IMR-90 (cell line): ENCODE measurements around the gene RADIL. TPM values are rescaled to one million over a fixed set of nuclear protein-coding genes. Genes with fewer than 3 reads are reported as not detected.

Source experiments
- ATAC-seq: fragments of 200-7000 bp; cut with Tn5 transposase; 2 replicates; pipeline ENCODE4 v1.9.1; 2020; ENCODE audit warnings: low read depth, mild to moderate bottlenecking, moderate library complexity
- BruUV-seq: library from RNA; stranded (reverse); fragments of 400-500 nt; replicated peaks from 2 replicates; lab custom pipeline; 2021; lab: Mats Ljungman, UMichigan
- CTCF ChIA-PET: fragments of 300-600 bp; formaldehyde crosslinking; extraction: SDS; loops from one replicate; lab custom pipeline; 2021; ENCODE audit warnings: antibody characterized with exemption; lab: Yijun Ruan, JAX
- POLR2A ChIA-PET: fragments of 300-600 bp; sonication (Branson Sonifier 250); formaldehyde crosslinking; loops from one replicate; lab custom pipeline; 2022; ENCODE audit warnings: antibody characterized with exemption; ENCODE audit not compliant: unreplicated experiment; lab: Charles Lee
- DNase-seq: peaks from one replicate; pipeline ENCODE4 v3.0.0; 2013
- H2AFZ ChIP-seq: replicated peaks from 2 replicates; pipeline ENCODE3; 2013; ENCODE audit warnings: low read length, mild to moderate bottlenecking; ENCODE audit not compliant: poor library complexity
- H2AK5ac ChIP-seq: 2 replicates; pipeline ENCODE4 v1.6.1; 2013; ENCODE audit warnings: low read depth, low read length, inconsistent platforms
- H2AK9ac ChIP-seq: replicated peaks from 2 replicates; pipeline ENCODE3; 2013; ENCODE audit warnings: mild to moderate bottlenecking, low read depth, low read length, moderate library complexity; ENCODE audit not compliant: poor library complexity
- H2BK120ac ChIP-seq: 2 replicates; pipeline ENCODE4 v1.6.1; 2013; ENCODE audit warnings: low read depth, low read length, inconsistent platforms
- H2BK15ac ChIP-seq: 3 replicates; pipeline ENCODE4 v1.6.1; 2013; ENCODE audit warnings: low read depth, low read length, inconsistent platforms
- H2BK20ac ChIP-seq: 2 replicates; pipeline ENCODE4 v1.6.1; 2013; ENCODE audit warnings: low read depth, mild to moderate bottlenecking, inconsistent platforms, low read length, moderate library complexity
- H2BK5ac ChIP-seq: 2 replicates; pipeline ENCODE4 v1.6.1; 2013; ENCODE audit warnings: mild to moderate bottlenecking, low read depth, low read length, inconsistent platforms; ENCODE audit not compliant: poor library complexity, severe bottlenecking
- H3K14ac ChIP-seq: replicated peaks from 2 replicates; pipeline ENCODE4 v1.6.1; 2013; ENCODE audit warnings: low read depth, low read length, inconsistent platforms
- H3K18ac ChIP-seq: 2 replicates; pipeline ENCODE4 v1.6.1; 2013; ENCODE audit warnings: low read depth, low read length, control low read depth
- H3K23ac ChIP-seq: 2 replicates; pipeline ENCODE4 v1.6.1; 2013; ENCODE audit warnings: low read depth, low read length, inconsistent platforms
- H3K27ac ChIP-seq: 2 replicates; pipeline ENCODE4 v1.5.1; 2013; ENCODE audit warnings: mild to moderate bottlenecking, control low read depth, low read length; ENCODE audit not compliant: insufficient read depth
- H3K27me3 ChIP-seq: 2 replicates; pipeline ENCODE4 v1.6.1; 2013; ENCODE audit warnings: low read length; ENCODE audit not compliant: control insufficient read depth, insufficient read depth
- H3K36me3 ChIP-seq: 2 replicates; pipeline ENCODE4 v1.6.1; 2013; ENCODE audit warnings: low read length, mixed read lengths; ENCODE audit not compliant: control insufficient read depth, insufficient read depth
- H3K4ac ChIP-seq: 2 replicates; pipeline ENCODE4 v1.6.1; 2013; ENCODE audit warnings: low read depth, low read length, inconsistent platforms
- H3K4me1 ChIP-seq: 2 replicates; pipeline ENCODE4 v1.6.1; 2013; ENCODE audit warnings: low read length, mixed read lengths; ENCODE audit not compliant: control insufficient read depth, insufficient read depth
- H3K4me2 ChIP-seq: 2 replicates; pipeline ENCODE4 v1.6.1; 2013; ENCODE audit warnings: low read depth, mild to moderate bottlenecking, control low read depth, low read length, moderate library complexity
- H3K4me3 ChIP-seq: 2 replicates; pipeline ENCODE4 v1.5.1; 2013; ENCODE audit warnings: low read depth, mild to moderate bottlenecking, control low read depth, low read length, moderate library complexity; ENCODE audit not compliant: insufficient read depth
- H3K56ac ChIP-seq: 2 replicates; pipeline ENCODE4 v1.6.1; 2013; ENCODE audit warnings: low read length, inconsistent platforms; ENCODE audit not compliant: insufficient read depth; ENCODE audit errors: extremely low read depth
- H3K79me1 ChIP-seq, 2 experiments: 2 replicates each; pipeline ENCODE4 v1.6.1; 2013; ENCODE audit warnings: low read length in 2 of 2, inconsistent platforms in 1 of 2, low read depth in 1 of 2
- H3K9ac ChIP-seq: 2 replicates; pipeline ENCODE4 v1.6.1; 2013; ENCODE audit warnings: low read depth, low read length, control low read depth
- H3K9me1 ChIP-seq: 2 replicates; pipeline ENCODE4 v1.6.1; 2013; ENCODE audit warnings: low read length, inconsistent platforms; ENCODE audit not compliant: insufficient read depth
- H3K9me3 ChIP-seq: 2 replicates; pipeline ENCODE4 v1.6.1; 2013; ENCODE audit warnings: low read length; ENCODE audit not compliant: control insufficient read depth, insufficient read depth
- H4K20me1 ChIP-seq: 2 replicates; pipeline ENCODE4 v1.6.1; 2013; ENCODE audit warnings: low read length, inconsistent platforms; ENCODE audit not compliant: insufficient read depth
- H4K5ac ChIP-seq: 2 replicates; pipeline ENCODE4 v1.6.1; 2013; ENCODE audit warnings: mild to moderate bottlenecking, low read depth, low read length, control low read depth
- H4K8ac ChIP-seq, 2 experiments: 2 replicates each; pipeline ENCODE4 v1.6.1; 2013; ENCODE audit warnings: low read depth in 2 of 2, low read length in 2 of 2, control low read depth in 1 of 2, inconsistent platforms in 1 of 2
- H4K91ac ChIP-seq: 2 replicates; pipeline ENCODE4 v1.6.1; 2013; ENCODE audit warnings: low read depth, low read length, inconsistent platforms; ENCODE audit not compliant: insufficient read depth
- BHLHE40 ChIP-seq: fragments of 150-350 bp; IDR thresholded peaks from 2 replicates; pipeline ENCODE4 v1.6.1; 2016; ENCODE audit warnings: mild to moderate bottlenecking, low read depth, low read length
- CEBPB ChIP-seq: IDR thresholded peaks from 2 replicates; pipeline ENCODE4 v1.6.1; 2012; ENCODE audit warnings: low read depth, low read length, improper control_type of control experiment
- CHD1 ChIP-seq: IDR thresholded peaks from 2 replicates; pipeline ENCODE4 v1.6.1; 2012; ENCODE audit warnings: low read depth, low read length, improper control_type of control experiment
- CTCF ChIP-seq: conservative IDR thresholded peaks from 2 replicates; pipeline ENCODE4 v1.5.1; 2012; ENCODE audit warnings: mild to moderate bottlenecking, low read depth, low read length, improper control_type of control experiment
- ELK1 ChIP-seq: fragments of 150-350 bp; IDR thresholded peaks from 2 replicates; pipeline ENCODE4 v1.6.1; 2016; ENCODE audit warnings: low read depth, mild to moderate bottlenecking, low read length, moderate library complexity, borderline replicate concordance
- FOS ChIP-seq: fragments of 150-350 bp; IDR thresholded peaks from 2 replicates; pipeline ENCODE4 v1.6.1; 2016; ENCODE audit warnings: low read depth, low read length
- MAFK ChIP-seq: IDR thresholded peaks from 2 replicates; pipeline ENCODE4 v1.6.1; 2012; ENCODE audit warnings: low read depth, low read length, improper control_type of control experiment
- MAZ ChIP-seq: IDR thresholded peaks from 2 replicates; pipeline ENCODE4 v1.6.1; 2012; ENCODE audit warnings: low read depth, mild to moderate bottlenecking, low read length, improper control_type of control experiment, moderate library complexity, borderline replicate concordance
- MXI1 ChIP-seq: IDR thresholded peaks from 2 replicates; pipeline ENCODE4 v1.6.1; 2012; ENCODE audit warnings: low read depth, mild to moderate bottlenecking, low read length, moderate library complexity, borderline replicate concordance
- NFE2L2 ChIP-seq: fragments of 150-350 bp; IDR thresholded peaks from 2 replicates; pipeline ENCODE4 v1.6.1; 2016; ENCODE audit warnings: low read depth, mild to moderate bottlenecking, low read length
- POLR2A ChIP-seq: IDR thresholded peaks from 2 replicates; pipeline ENCODE4 v1.6.1; 2012; ENCODE audit warnings: mild to moderate bottlenecking, low read depth, low read length
- RAD21 ChIP-seq: IDR thresholded peaks from 2 replicates; pipeline ENCODE4 v1.6.1; 2012; ENCODE audit warnings: low read length, improper control_type of control experiment
- RCOR1 ChIP-seq: IDR thresholded peaks from 2 replicates; pipeline ENCODE4 v1.6.1; 2012; ENCODE audit warnings: mild to moderate bottlenecking, low read length, improper control_type of control experiment; ENCODE audit not compliant: insufficient replicate concordance
- RFX5 ChIP-seq: IDR thresholded peaks from 2 replicates; pipeline ENCODE4 v1.8.0; 2012; ENCODE audit warnings: low read depth, mild to moderate bottlenecking, low read length, moderate library complexity
- SMC3 ChIP-seq: fragments of 150-350 bp; IDR thresholded peaks from 2 replicates; pipeline ENCODE4 v1.6.1; 2016; ENCODE audit warnings: low read depth, mild to moderate bottlenecking, antibody characterized with exemption, low read length, moderate library complexity
- USF2 ChIP-seq: fragments of 150-350 bp; IDR thresholded peaks from 2 replicates; pipeline ENCODE4 v1.6.1; 2017; ENCODE audit warnings: mild to moderate bottlenecking, antibody characterized with exemption, low read length, low read depth
- WGBS, 2 experiments: methylation state at CpG; one replicate each; pipeline versions ENCODE4 v1.1.5 to v1.1.7; 2013; ENCODE audit warnings: missing lambda C conversion rate in 2 of 2; ENCODE audit not compliant: insufficient read length in 1 of 2; ENCODE audit errors: extremely low coverage in 2 of 2; 5-methylcytosine and 5-hydroxymethylcytosine counted together
- dilution Hi-C: fragments of 300-500 bp; cut with HindIII; formaldehyde crosslinking; loops from one replicate; pipeline ENCODE4 v1.14.3; 2018; ENCODE audit warnings: low sequenced_read_pairs; ENCODE audit not compliant: unreplicated experiment
- in situ Hi-C: fragments of 300-500 bp; cut with MboI; formaldehyde crosslinking; loops from 3 replicates; pipeline ENCODE4 v1.14.3; 2019; ENCODE audit warnings: low sequenced_read_pairs, inconsistent platforms, mixed read lengths
- intact Hi-C: fragments of 100-400 bp; cut with micrococcal nuclease; formaldehyde crosslinking; loops from 2 replicates; pipeline ENCODE4 v1.10.0; 2022
- polyA plus RNA-seq, 3 experiments: library from polyadenylated mRNA; depleted of rRNA; stranded (reverse); fragments of >200 nt; gene quantifications; 2 replicates each; pipeline ENCODE4 v1.2.3, GENCODE V29; 2012; ENCODE audit warnings: low replicate concordance in 1 of 3
- total RNA-seq: library from RNA; depleted of rRNA; stranded (reverse); fragments of >200 nt; gene quantifications from 2 replicates; pipeline ENCODE4 v1.2.3, GENCODE V29; 2012

Gene RADIL
- total and polyA plus RNA-seq, 2 of the 4 experiments (the other 2 are of a cell fraction) = 0.18 to 0.48 TPM

GRCh38 chr7:4807598-4808016 is 75.9 kb downstream of the RADIL start:
- CTCF ChIA-PET = no interaction called here

More at GRCh38 chr7:4807598-4808016, 75.9 kb downstream of the RADIL start:
- Histone ChIP-seq H3K4me2 (no peak overlapping the region), H4K91ac (no peak overlapping the region), H3K9me1 (no peaks in the 10 kb centered on the region), H4K5ac (no peak overlapping the region), H4K8ac (no peak overlapping the region), H2AFZ (no peak overlapping the region), H3K23ac (no peak overlapping the region), H3K4me3 (no peak overlapping the region), H3K27me3 (peaks cover 16% of the 10 kb centered on the region), H2BK15ac (no peak overlapping the region), H3K9me3 (no peaks in the 10 kb centered on the region; the same call in 1 of the 2 replicates), H3K18ac (no peak overlapping the region), H2AK5ac (no peak overlapping the region), H3K9ac (no peak overlapping the region), H2BK120ac (no peak overlapping the region), H3K27ac (no peak overlapping the region), H2BK5ac (no peak overlapping the region), H2AK9ac (no peak overlapping the region), H2BK20ac (no peak overlapping the region), H3K56ac (no peak overlapping the region), H3K4ac (no peak overlapping the region), H4K20me1 (no peaks in the 10 kb centered on the region), H3K36me3 (no peaks in the 10 kb centered on the region), H3K14ac (no peak overlapping the region), H3K4me1 (no peaks in the 10 kb centered on the region), H3K79me1 (no peaks in the 10 kb centered on the region)
- BruUV-seq = no TSS peak
- no peak for DNase-seq
- in situ Hi-C loops (no loop called here), intact Hi-C loops (no loop called here), dilution Hi-C loops (no loop called here)
- ATAC-seq = no peak
- TF ChIP-seq USF2 (no peak), CEBPB (no peak), POLR2A (no peak), MAFK (no peak), RFX5 (no peak), FOS (no peak), CHD1 (no peak), BHLHE40 (no peak), RCOR1 (no peak), MXI1 (no peak), SMC3 (no peak), NFE2L2 (no peak), CTCF (no peak), MAZ (no peak), ELK1 (no peak), RAD21 (no peak)
- 13% methylated on average over 4 of the region's 5 CpGs; no CpG with 5 or more reads in 1 of the 2 experiments for WGBS, 2 experiments
- POLR2A ChIA-PET = no interaction called here
